ENCODE results near the gene NFS1. TPM values are rescaled to one million over a fixed set of nuclear protein-coding genes. Genes with fewer than 3 reads are reported as not detected.
A peak's percentile ranks its signal among the peaks of the same experiment; 100 is the strongest.

NFS1 gene
- polyA plus RNA-seq, 1 of the 3 experiments (the other 2 are of a cell fraction), result 75.6 TPM

GRCh38 chr20:35662551-35662950 is 36.6 kb downstream of the NFS1 start:
- H3K4me3 ChIP-seq (ENCODE audit: low read depth in 2 of 2, low read length in 1 of 2), result peak overlapping the region; percentile 78 to 83
- H3K36me3 ChIP-seq (replicated peaks in 1 of 2; ENCODE audit: control insufficient read depth in 1 of 2, insufficient read depth in 2 of 2, low read length in 1 of 2), result peaks cover 0 to under 1% of the 10 kb centered on the region in 2 experiments
- H4K20me1 ChIP-seq (ENCODE audit: insufficient read depth), result peaks cover 65% of the 10 kb centered on the region
- POLR2A ChIA-PET, result no interaction called here
- no peak overlapping the region for H2AFZ ChIP-seq (ENCODE audit: low read depth)
- CTCF ChIA-PET, result interaction anchor here (0.7 to 2.9 kb wide), 4 partner anchors 43 to 330 kb away, joined by 3 to 16 read pairs (median 9); no protein-coding TSS in a partner anchor
- H3K27me3 ChIP-seq (ENCODE audit: insufficient read depth), result no peaks in the 10 kb centered on the region
- peaks cover 10 to 13% of the 10 kb centered on the region in 2 experiments; a peak in 2 of 4 replicates for H3K4me1 ChIP-seq (ENCODE audit: control insufficient read depth in 1 of 2, insufficient read depth in 2 of 2, low read depth in 1 of 2, low read length in 1 of 2)
- TF ChIP-seq MEF2A (IDR thresholded peaks at IDR 0.05; ENCODE audit: borderline replicate concordance, low read depth), result no peak
- TF ChIP-seq REST (IDR thresholded peaks at IDR 0.05; ENCODE audit: low read depth, low read length), result no peak
- TF ChIP-seq PBX3 (IDR thresholded peaks at IDR 0.05), result no peak
- no peak for TF ChIP-seq JUND (IDR thresholded peaks at IDR 0.05)
- no peak for TF ChIP-seq GATA2 (CRISPR knock-in tag; IDR thresholded peaks at IDR 0.05)
- TF ChIP-seq MAX (IDR thresholded peaks at IDR 0.05; ENCODE audit: low read depth), result no peak
- TF ChIP-seq GABPA (IDR thresholded peaks at IDR 0.05; ENCODE audit: low read depth), result no peak
- TF ChIP-seq ELF1 (IDR thresholded peaks at IDR 0.05), result no peak
- TF ChIP-seq IRF3 (IDR thresholded peaks at IDR 0.05; ENCODE audit: low read depth, low read length), result no peak
- no peak for TF ChIP-seq CTCF (IDR thresholded peaks at IDR 0.05)
- TF ChIP-seq USF2 (IDR thresholded peaks at IDR 0.05; ENCODE audit: borderline replicate concordance, low read depth, low read length), result no peak
- TF ChIP-seq ZBTB33 (IDR thresholded peaks at IDR 0.05; ENCODE audit: borderline replicate concordance, low read depth), result no peak
- no peak for TF ChIP-seq POLR2AphosphoS5 (IDR thresholded peaks at IDR 0.05; ENCODE audit: low read depth, low read length)
- no peak for TF ChIP-seq RAD21 (IDR thresholded peaks at IDR 0.05; ENCODE audit: low read length)
- no peak for TF ChIP-seq FOXM1 (IDR thresholded peaks at IDR 0.05; ENCODE audit: low read depth)
- TF ChIP-seq TAF1 (IDR thresholded peaks at IDR 0.05; ENCODE audit: borderline replicate concordance, low read depth, low read length), result no peak
- no peak for TF ChIP-seq YY1 (IDR thresholded peaks at IDR 0.05; ENCODE audit: low read depth)
- TF ChIP-seq SIN3A (IDR thresholded peaks at IDR 0.05; ENCODE audit: borderline replicate concordance, low read depth, low read length), result no peak
- TF ChIP-seq CHD2 (IDR thresholded peaks at IDR 0.05; ENCODE audit: low read length, partially characterized antibody), result no peak
- TF ChIP-seq SMC3 (IDR thresholded peaks at IDR 0.05; ENCODE audit: low read depth, low read length), result no peak
- H3K4me2 ChIP-seq, result peak overlapping the region; percentile 97
- no peak for DNase-seq
- H3K9me3 ChIP-seq, result no peaks in the 10 kb centered on the region
- H3K79me2 ChIP-seq (ENCODE audit: insufficient read depth), result peaks cover 73% of the 10 kb centered on the region
- H3K9ac ChIP-seq, result peak overlapping the region; percentile 98; the same call in 1 of the 2 replicates
- 17% methylated on average over 2 of the region's 2 CpGs for WGBS (ENCODE audit: low lambda C conversion rate)
- no peaks in the 10 kb centered on the region for H3K9me2 ChIP-seq
- peaks cover 26% of the 10 kb centered on the region for H3F3A ChIP-seq (replicated peaks; ENCODE audit: insufficient read depth)
- H3K27ac ChIP-seq (ENCODE audit: low read depth in 2 of 2, low read length in 1 of 2), result 0 out of 4 replicates have a peak overlapping the region, but pooled peaks of 1 of the 2 experiments have one; percentile 3
